ENCODE results near the gene NDUFB10.

DNA sequence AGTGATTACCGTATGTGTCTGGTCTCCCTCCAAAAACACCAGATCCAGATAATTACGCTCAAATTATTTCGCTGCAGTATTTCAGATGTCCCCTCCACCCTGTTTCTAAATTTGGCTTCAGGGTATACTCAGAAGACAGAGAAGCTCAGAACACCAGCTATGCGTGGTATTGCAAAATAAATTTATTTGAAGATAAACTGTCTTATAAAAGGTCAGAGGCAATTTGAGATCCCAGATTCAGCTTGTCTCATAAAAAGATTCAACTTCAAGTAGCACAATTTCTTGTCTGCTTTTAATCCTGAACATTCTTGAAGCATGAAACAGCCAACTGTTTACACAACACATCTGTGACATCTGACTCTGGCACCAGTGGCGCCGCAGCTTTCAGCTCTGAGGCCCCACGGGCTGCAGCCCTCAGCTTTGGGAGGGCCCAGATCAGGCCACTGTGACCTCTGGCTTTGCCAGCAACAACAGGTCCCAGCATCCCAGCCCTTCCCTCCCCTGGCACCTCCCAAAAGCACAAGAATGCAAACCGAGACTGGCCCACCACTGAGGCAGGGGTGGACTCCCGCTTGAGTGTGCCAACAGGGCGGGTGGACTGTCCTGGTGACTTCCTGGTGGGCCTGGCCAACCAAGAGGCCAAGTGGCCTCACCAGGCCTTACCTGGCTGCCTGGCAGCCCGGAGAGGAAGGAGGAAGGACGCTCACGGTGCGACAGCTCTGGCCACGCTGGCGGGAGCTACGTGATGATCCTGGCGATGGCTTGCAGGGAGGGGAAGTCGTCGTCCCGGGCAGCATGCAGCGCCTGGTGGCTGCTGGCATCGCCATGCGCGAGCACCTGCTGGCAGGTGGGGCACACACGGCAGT is 38.4 kb downstream of the NDUFB10 start:
- TF ChIP-seq, protein P1, sequence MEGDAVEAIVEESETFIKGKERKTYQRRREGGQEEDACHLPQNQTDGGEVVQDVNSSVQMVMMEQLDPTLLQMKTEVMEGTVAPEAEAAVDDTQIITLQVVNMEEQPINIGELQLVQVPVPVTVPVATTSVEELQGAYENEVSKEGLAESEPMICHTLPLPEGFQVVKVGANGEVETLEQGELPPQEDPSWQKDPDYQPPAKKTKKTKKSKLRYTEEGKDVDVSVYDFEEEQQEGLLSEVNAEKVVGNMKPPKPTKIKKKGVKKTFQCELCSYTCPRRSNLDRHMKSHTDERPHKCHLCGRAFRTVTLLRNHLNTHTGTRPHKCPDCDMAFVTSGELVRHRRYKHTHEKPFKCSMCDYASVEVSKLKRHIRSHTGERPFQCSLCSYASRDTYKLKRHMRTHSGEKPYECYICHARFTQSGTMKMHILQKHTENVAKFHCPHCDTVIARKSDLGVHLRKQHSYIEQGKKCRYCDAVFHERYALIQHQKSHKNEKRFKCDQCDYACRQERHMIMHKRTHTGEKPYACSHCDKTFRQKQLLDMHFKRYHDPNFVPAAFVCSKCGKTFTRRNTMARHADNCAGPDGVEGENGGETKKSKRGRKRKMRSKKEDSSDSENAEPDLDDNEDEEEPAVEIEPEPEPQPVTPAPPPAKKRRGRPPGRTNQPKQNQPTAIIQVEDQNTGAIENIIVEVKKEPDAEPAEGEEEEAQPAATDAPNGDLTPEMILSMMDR (IDR thresholded peaks at IDR 0.05; ENCODE audit: borderline replicate concordance, extremely low read depth, low read length, poor library complexity, severe bottlenecking): no peak
- no peak for TF ChIP-seq EZH2 (IDR thresholded peaks at IDR 0.05; ENCODE audit: borderline replicate concordance, low read depth, low read length, severe bottlenecking)
